Heart right ventricle (tissue), 16 donors: ENCODE measurements around the gene PET117. TPM values are rescaled to one million over a fixed set of nuclear protein-coding genes. Genes with fewer than 3 reads are reported as not detected.
A peak's percentile ranks its signal among the peaks of the same experiment; 100 is the strongest.

ENCODE experiments used
- ATAC-seq, 8 donors: fragments of 200-7000 bp; cut with Tn5 transposase; one replicate each; pipeline ENCODE4 v1.9.1; 2020; ENCODE audit warnings: mild to moderate bottlenecking in 8 of 8, moderate library complexity in 8 of 8, moderate number of reproducible peaks in 1 of 8
- DNase-seq, 2 donors: peaks; one replicate each; pipeline ENCODE4 v3.0.0-alpha.2; 2020
- H3K27ac ChIP-seq, 10 donors: fragments of 200-600 bp; sonication (generic) in 2 of 10; one replicate each; pipeline versions ENCODE4 v1.5.0 to v1.8.0; 2020 to 2022; ENCODE audit warnings: mild to moderate bottlenecking in 3 of 10
- H3K27me3 ChIP-seq, 7 donors: fragments of 200-600 bp; one replicate each; pipeline ENCODE4 v1.8.0; 2021 to 2022; ENCODE audit warnings: mild to moderate bottlenecking in 2 of 7
- H3K36me3 ChIP-seq, 9 donors: fragments of 200-600 bp; sonication (generic) in 1 of 9; one replicate each; pipeline versions ENCODE4 v1.5.0 to v1.8.0; 2020 to 2022; ENCODE audit warnings: mild to moderate bottlenecking in 2 of 9
- H3K4me1 ChIP-seq, 9 donors: fragments of 200-600 bp; sonication (generic) in 1 of 9; one replicate each; pipeline versions ENCODE4 v1.5.0 to v1.8.0; 2020 to 2022; ENCODE audit warnings: mild to moderate bottlenecking in 4 of 9
- H3K4me3 ChIP-seq, 10 donors: fragments of 200-600 bp; sonication (generic) in 2 of 10; one replicate each; pipeline versions ENCODE4 v1.5.0 to v1.8.0; 2020 to 2022; ENCODE audit warnings: mild to moderate bottlenecking in 7 of 10, moderate library complexity in 2 of 10
- H3K9me3 ChIP-seq, 11 donors: fragments of 200-600 bp in 10 of 11; sonication (generic) in 2 of 11; one replicate each; pipeline versions ENCODE4 v1.5.0 to v1.8.0; 2013 to 2022; ENCODE audit warnings: mild to moderate bottlenecking in 2 of 11, control low read depth in 1 of 11, moderate library complexity in 1 of 11
- CTCF ChIP-seq, 9 donors: fragments of 200-600 bp; sonication (generic) in 2 of 9; IDR thresholded peaks; one replicate each; pipeline versions ENCODE4 v1.5.0 to v1.8.0; 2021 to 2022; ENCODE audit warnings: antibody characterized with exemption in 9 of 9, mild to moderate bottlenecking in 5 of 9, moderate library complexity in 1 of 9
- WGBS, 2 donors: extraction: QIAGEN DNeasy Blood & Tissue Kit; methylation state at CpG; one replicate each; pipeline ENCODE4 v1.1.7; 2013; ENCODE audit warnings: inconsistent platforms in 1 of 2; 5-methylcytosine and 5-hydroxymethylcytosine counted together
- intact Hi-C, 10 donors: fragments of 100-400 bp; cut with DNase I; formaldehyde crosslinking; loops; one replicate each; pipeline versions ENCODE4 v1.11.1 to v1.14.2; 2022
- polyA plus RNA-seq, 2 donors: library from polyadenylated mRNA; stranded (reverse); fragments of 200-250 nt; gene quantifications; one replicate each; pipeline ENCODE4 v1.2.3, GENCODE V29; 2013
- total RNA-seq, 10 donors: library from RNA; stranded (reverse); fragmentation: NEBNext Ultra II Directional in 3 of 10; extraction: Animal tissue kit (Norgen Biotek cat#: 25700) in 3 of 10; gene quantifications; one replicate each; pipeline versions ENCODE4 v1.2.1 to v1.2.4, GENCODE V29; 2021 to 2023
- donor health status: Arrhythmogenic right ventricular cardiomyopathy.
- donor health status: ischemic (EF 13 %, LVEDD 7.1; RV severe dilation, severe dysfunction).
- donor health status: healthy with polysubstance abuse.
- donor health status: DM: no; HTN: yes; CAD: no.
- donor health status: DM: no; HTN: no; CAD: no.
- donor health status: ischemic (EF 25% LVEDD 6.9; RV normal size, moderate dysfunction).
- donor health status: ischemic (EF 25% LVEDD 5.7; RV mildly dilated, moderate dysfunction).
- donor health status: healthy.
- donor health status: DM: yes; HTN: yes; CAD: no.
- donor health status: Ischemic cardiomyopathy.
- donor health status: ischemic (EF 35%, LVEDD 5.7; RV mildly dilated, moderate dysfunction).
- donor health status: nonischemic (EF 11% LVEDD 7.7; RV severe dilation, severe dysfunction).
- donor health status: DM: yes; HTN: yes; CAD: no.
- donor health status: PGD.
- donor health status: ischemic (EF 29% LVEDD 5.4; RV normal size, mild dysfunction).
- donor health status: nonischemic (EF 23%, LVEDD 6.1; RV moderate dilation, normal function).

PET117 gene
- total and polyA plus RNA-seq, 12 donors: 8.9 to 15.8 (median 12.0) TPM

DNA sequence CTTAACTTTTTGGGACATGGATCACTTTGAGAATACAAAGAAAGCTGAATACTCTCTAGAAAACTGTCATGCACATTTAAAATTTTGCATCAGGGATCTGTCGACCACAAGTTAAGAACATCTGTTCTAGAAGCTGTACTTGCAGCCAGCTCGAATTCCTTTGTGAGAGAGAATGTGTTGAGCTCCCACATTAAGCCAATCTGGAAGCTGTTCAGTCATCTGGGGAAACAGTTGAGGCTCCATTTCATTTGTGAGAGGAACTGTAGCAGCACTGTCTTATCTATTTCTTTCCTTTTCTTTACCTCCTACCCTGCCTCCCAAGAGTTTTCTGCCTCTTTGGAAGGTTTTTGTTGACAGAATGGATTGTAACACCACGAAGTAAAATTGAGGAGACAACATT is 50.8 kb downstream of the PET117 start:
- Histone ChIP-seq H3K9me3 (no peaks in the 10 kb centered on the region), H3K36me3 (peaks cover 0 to 72% (median 38%) of the 10 kb centered on the region in 9 donors), H3K27ac (no peak overlapping the region), H3K4me3 (no peak overlapping the region), H3K4me1 (no peaks in the 10 kb centered on the region), H3K27me3 (no peaks in the 10 kb centered on the region)
- WGBS, 2 donors: 42 to 47% methylated on average over 3 of the region's 3 CpGs
- intact Hi-C loops: no loop called here
- DNase-seq (peak in 1 of 2 donors; percentile 10), ATAC-seq (peak in 4 of 8 donors; percentile 31 to 53 (median 52))
- TF ChIP-seq CTCF (IDR thresholded peaks at IDR 0.05): no peak

DNA sequence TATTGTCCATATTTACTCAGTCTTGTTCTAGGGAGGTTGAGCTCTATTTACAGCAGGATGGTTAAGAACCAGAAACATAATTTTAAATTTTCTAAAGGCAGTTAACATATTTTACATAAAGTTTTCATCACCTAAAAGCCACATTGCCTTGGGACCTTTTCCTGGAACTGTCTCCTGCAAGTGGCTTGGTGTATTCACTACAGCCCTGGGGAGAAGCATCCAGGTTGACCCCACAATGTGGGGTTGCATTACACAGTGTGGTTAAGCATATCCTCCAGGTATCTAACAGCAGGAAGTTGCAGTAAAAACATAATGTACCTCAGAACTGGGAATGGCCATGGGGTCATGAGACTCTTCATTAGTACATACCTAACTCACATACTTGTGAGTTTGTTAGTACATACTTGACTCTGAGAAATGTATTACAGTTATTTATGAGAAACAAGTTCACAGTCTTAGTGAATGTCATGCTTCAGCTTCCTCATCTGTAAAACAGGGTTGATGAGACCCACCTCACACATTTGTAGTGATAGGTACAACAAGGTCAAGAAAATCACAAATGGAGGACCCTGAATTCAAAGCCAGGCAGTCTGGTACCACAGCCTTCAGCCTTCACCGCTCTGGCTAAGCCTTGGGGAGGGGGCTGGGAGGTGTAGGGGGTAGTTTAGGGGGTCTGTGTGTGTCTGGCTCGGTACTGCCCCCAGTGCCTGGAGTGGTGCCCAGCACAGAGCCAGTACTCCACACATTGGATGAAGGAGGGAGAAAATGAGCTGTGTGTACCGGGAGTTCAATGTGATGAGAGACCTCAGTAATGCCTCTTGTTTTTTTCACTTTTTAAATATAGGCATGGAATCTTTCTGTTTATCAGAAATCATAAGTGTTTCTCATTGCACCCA is 52.9 kb downstream of the PET117 start:
- no peak for DNase-seq
- 86 to 87% methylated on average over 3 of the region's 3 CpGs for WGBS, 2 donors
- TF ChIP-seq CTCF (IDR thresholded peaks at IDR 0.05): no peak
- Histone ChIP-seq H3K4me3 (no peak overlapping the region), H3K4me1 (no peaks in the 10 kb centered on the region), H3K9me3 (no peaks in the 10 kb centered on the region), H3K27me3 (no peaks in the 10 kb centered on the region), H3K27ac (no peak overlapping the region), H3K36me3 (peaks cover 0 to 51% (median 22%) of the 10 kb centered on the region in 9 donors)
- ATAC-seq: no peak
- intact Hi-C loops: no loop called here

DNA sequence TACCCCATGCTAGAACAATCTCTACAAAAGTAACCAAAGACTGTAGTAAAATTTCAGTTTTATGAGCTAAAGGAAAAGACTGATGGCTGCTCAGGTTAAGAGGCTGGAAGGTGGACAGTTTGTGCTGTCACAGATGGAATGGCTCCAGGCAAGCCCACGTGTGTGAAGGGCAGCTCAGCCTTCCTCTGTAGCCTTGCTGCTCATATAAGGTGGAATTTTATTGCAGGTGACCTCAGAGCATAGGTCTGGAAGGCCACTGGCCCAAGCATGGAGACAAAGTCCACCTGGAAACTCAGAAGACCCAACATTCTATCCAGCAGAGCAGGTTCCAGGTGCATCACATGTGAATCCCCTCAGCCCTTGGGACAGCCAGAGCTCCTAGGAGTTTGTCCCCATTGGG is 53.6 kb downstream of the PET117 start:
- DNase-seq: no peak
- ATAC-seq: no peak
- WGBS, 2 donors: 83% methylated on average over 1 of the region's 1 CpG
- H3K9me3 ChIP-seq: no peaks in the 10 kb centered on the region
- no peak overlapping the region for H3K4me3 ChIP-seq
- intact Hi-C loops: no loop called here
- peaks cover 0 to 43% (median 16%) of the 10 kb centered on the region in 9 donors for H3K36me3 ChIP-seq
- no peaks in the 10 kb centered on the region for H3K4me1 ChIP-seq
- no peaks in the 10 kb centered on the region for H3K27me3 ChIP-seq
- no peak overlapping the region for H3K27ac ChIP-seq
- no peak for TF ChIP-seq CTCF (IDR thresholded peaks at IDR 0.05)

Other genes with a start within 250 kb of the PET117 start
- 10 to 100 TPM; 41.6 to 59.1 (median 47.3) TPM for gene SNX5, start 169.1 kb upstream of the PET117 start, total RNA-seq
- 10 to 100 TPM; 29.0 to 55.5 TPM for gene SNX5, start 169.1 kb upstream of the PET117 start, polyA plus RNA-seq
- 10 to 100 TPM in 8 of 10 donors, 1 to 10 TPM in 2; 9.7 to 16.0 (median 12.9) TPM for gene MGME1, start 168.8 kb upstream of the PET117 start, total RNA-seq
- gene MGME1, start 168.8 kb upstream of the PET117 start, polyA plus RNA-seq: 10 to 100 TPM in 1 of 2 donors, 1 to 10 TPM in 1; 6.0 to 14.1 TPM
- not detected for gene OVOL2, start 79.9 kb upstream of the PET117 start, total RNA-seq
- gene OVOL2, start 79.9 kb upstream of the PET117 start, polyA plus RNA-seq: not detected
- 10 to 100 TPM in 6 of 10 donors, 1 to 10 TPM in 4; 8.9 to 16.5 (median 10.8) TPM for gene KAT14, start within 50 bp of the PET117 start, total RNA-seq
- gene KAT14, start within 50 bp of the PET117 start, polyA plus RNA-seq: 1 to 10 TPM; 4.2 to 5.4 TPM
- gene ZNF133, start 150.7 kb downstream of the PET117 start, total RNA-seq: 1 to 10 TPM; 4.9 to 7.2 (median 5.6) TPM
- gene ZNF133, start 150.7 kb downstream of the PET117 start, polyA plus RNA-seq: 10 to 100 TPM in 1 of 2 donors, 1 to 10 TPM in 1; 7.2 to 16.6 TPM